ENCODE data around the gene MTMR2. TPM values are rescaled to one million over a fixed set of nuclear protein-coding genes. Genes with fewer than 3 reads are reported as not detected.

Gene MTMR2
- total and polyA plus RNA-seq, 10 of the 15 experiments (the other 5 are each of a cell fraction or from before 2014, with no cell fraction given): 7.6 to 46.6 (median 22.5) TPM

DNA sequence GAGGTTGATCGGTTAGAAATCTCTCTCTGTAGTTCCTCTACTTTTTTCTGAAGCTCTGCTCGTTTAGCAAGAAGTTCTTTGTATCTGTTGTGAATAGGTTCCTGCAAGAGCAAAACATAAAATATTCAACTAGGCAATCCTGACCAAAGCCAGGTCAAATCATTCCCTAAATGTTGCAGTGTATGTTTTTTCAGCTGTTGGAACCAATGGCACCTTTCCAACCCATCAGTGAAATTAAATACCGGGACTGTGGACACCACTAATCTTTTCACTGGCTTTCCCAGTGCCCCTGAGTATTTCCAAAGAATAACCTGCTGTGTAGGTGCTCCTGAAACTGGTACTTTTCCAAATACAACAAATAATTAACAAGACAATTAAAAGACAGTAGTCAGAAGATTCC lies 88.6 kb downstream of the MTMR2 start:
- no peak overlapping the region for H2AFZ ChIP-seq (ENCODE audit: control insufficient read depth, low read depth, low read length)
- H3K9ac ChIP-seq (ENCODE audit: control insufficient read depth, insufficient read depth, low read length): no peak overlapping the region
- H4K20me1 ChIP-seq (ENCODE audit: control insufficient read depth, insufficient read depth): no peaks in the 10 kb centered on the region
- DNase-seq (ENCODE audit: low read depth, low spot score) (no peak), FAIRE-seq (no peak), ATAC-seq (no peak)
- ChIA-PET SMC1A (ENCODE audit: uncharacterized antibody, unreplicated experiment) (interaction anchor here (0.7 to 6.1 kb wide), 17 partner anchors 8 to 628 kb away, joined by 3 to 34 read pairs (median 4); partner anchors contain the start of gene MAML2), POLR2A (interaction anchor here (1.1 kb wide), 1 partner anchor 507 kb away, joined by 3 read pairs; the partner anchor contains the start of gene MAML2), CTCF (interaction anchor here (0.6 to 5.1 kb wide), 38 partner anchors 8 to 687 kb away, joined by 3 to 101 read pairs (median 4); partner anchors contain the start of genes CCDC82, CEP57, FAM76B and JRKL), RAD21 (ENCODE audit: unreplicated experiment) (interaction anchor here (0.7 to 3.4 kb wide), 17 partner anchors 10 to 628 kb away, joined by 3 to 39 read pairs (median 5); partner anchors contain the start of genes CCDC82, CEP57, FAM76B and MAML2)
- H3K79me2 ChIP-seq (ENCODE audit: control insufficient read depth, insufficient read depth, low read length): no peaks in the 10 kb centered on the region
- BruUV-seq (replicated peaks): no TSS peak
- H3K9me3 ChIP-seq (replicated peaks; ENCODE audit: control insufficient read depth, insufficient read depth, low read length): no peaks in the 10 kb centered on the region
- H3K4me2 ChIP-seq (ENCODE audit: control insufficient read depth, insufficient read depth): no peak overlapping the region
- no peak overlapping the region for H3K27ac ChIP-seq (ENCODE audit: control insufficient read depth, insufficient read depth)
- no peaks in the 10 kb centered on the region for H3K27me3 ChIP-seq (replicated peaks in 1 of 2; ENCODE audit: control insufficient read depth in 2 of 2, insufficient read depth in 2 of 2, low read length in 1 of 2)
- peaks cover 0 to 26% of the 10 kb centered on the region in 2 experiments for H3K36me3 ChIP-seq (ENCODE audit: control insufficient read depth in 2 of 2, insufficient read depth in 2 of 2, low read length in 1 of 2)
- intact Hi-C loops (cut with micrococcal nuclease; ENCODE audit: unreplicated experiment): no loop called here
- in situ Hi-C loops (cut with MboI): loop anchor here (5.0 kb wide), 1 partner anchor 557 kb away; the partner anchor contains the start of gene JRKL
- TF ChIP-seq HDGF (IDR thresholded peaks at IDR 0.05) (no peak), SMAD5 (IDR thresholded peaks at IDR 0.05; ENCODE audit: low read depth) (no peak), IRF4 (IDR thresholded peaks at IDR 0.05; ENCODE audit: low read depth, low read length) (no peak), USF2 (IDR thresholded peaks at IDR 0.05; ENCODE audit: borderline replicate concordance, low read depth, low read length) (no peak), TAF1 (IDR thresholded peaks at IDR 0.05; ENCODE audit: borderline replicate concordance, low read depth, low read length) (no peak)
- TF ChIP-seq, protein P1, sequence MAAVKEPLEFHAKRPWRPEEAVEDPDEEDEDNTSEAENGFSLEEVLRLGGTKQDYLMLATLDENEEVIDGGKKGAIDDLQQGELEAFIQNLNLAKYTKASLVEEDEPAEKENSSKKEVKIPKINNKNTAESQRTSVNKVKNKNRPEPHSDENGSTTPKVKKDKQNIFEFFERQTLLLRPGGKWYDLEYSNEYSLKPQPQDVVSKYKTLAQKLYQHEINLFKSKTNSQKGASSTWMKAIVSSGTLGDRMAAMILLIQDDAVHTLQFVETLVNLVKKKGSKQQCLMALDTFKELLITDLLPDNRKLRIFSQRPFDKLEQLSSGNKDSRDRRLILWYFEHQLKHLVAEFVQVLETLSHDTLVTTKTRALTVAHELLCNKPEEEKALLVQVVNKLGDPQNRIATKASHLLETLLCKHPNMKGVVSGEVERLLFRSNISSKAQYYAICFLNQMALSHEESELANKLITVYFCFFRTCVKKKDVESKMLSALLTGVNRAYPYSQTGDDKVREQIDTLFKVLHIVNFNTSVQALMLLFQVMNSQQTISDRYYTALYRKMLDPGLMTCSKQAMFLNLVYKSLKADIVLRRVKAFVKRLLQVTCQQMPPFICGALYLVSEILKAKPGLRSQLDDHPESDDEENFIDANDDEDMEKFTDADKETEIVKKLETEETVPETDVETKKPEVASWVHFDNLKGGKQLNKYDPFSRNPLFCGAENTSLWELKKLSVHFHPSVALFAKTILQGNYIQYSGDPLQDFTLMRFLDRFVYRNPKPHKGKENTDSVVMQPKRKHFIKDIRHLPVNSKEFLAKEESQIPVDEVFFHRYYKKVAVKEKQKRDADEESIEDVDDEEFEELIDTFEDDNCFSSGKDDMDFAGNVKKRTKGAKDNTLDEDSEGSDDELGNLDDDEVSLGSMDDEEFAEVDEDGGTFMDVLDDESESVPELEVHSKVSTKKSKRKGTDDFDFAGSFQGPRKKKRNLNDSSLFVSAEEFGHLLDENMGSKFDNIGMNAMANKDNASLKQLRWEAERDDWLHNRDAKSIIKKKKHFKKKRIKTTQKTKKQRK (IDR thresholded peaks at IDR 0.05; ENCODE audit: low read depth, low read length): no peak
- H3K4me1 ChIP-seq (ENCODE audit: control insufficient read depth, insufficient read depth, low read length): no peaks in the 10 kb centered on the region
- H3K4me3 ChIP-seq: no peak overlapping the region
- WGBS (ENCODE audit: insufficient coverage, insufficient replicate concordance, low lambda C conversion rate, missing lambda C conversion rate): 87% methylated on average over 3 of the region's 3 CpGs
